Measurements from ENCODE around the gene WDR70.

Gene WDR70

DNA sequence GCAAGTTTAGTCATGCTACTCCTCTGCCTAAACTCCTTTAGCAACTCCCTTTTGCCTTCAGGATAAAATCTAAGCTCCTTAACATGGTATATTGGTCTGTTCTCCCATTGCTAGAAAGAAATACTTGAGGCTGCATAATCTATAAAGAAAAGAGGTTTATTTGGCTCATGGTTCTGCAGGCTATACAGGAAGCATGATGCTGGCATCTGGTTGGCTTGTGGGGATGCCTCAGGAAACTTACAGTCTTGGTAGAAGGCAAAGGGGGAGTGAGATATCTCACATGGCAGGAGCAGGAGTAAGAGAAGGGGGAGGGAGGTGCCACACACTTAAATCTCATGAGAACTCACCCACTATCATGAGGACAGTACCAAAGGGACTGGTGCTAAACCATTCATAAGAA, 315.7 kb downstream of the WDR70 start:
- DNase-seq: no peak

DNA sequence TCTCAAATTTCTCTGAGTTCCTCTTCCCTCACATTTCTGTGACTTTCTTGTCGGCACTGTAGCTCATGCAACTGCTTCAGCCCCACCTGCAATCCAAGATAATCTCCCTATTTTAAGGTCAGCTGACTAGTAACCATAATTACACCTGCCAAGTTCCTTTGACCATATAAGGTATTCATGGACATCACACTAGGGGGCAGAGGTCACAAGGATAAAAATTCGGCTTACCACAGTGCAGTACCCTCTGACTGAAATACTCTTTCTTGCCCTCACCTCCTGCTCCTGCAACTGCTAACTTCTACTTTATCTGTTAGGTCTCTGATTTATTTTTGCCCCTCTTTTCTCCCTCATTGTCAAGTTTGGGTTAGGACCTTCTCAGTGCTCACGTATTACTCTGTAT, 316.5 kb downstream of the WDR70 start:
- DNase-seq: no peak

DNA sequence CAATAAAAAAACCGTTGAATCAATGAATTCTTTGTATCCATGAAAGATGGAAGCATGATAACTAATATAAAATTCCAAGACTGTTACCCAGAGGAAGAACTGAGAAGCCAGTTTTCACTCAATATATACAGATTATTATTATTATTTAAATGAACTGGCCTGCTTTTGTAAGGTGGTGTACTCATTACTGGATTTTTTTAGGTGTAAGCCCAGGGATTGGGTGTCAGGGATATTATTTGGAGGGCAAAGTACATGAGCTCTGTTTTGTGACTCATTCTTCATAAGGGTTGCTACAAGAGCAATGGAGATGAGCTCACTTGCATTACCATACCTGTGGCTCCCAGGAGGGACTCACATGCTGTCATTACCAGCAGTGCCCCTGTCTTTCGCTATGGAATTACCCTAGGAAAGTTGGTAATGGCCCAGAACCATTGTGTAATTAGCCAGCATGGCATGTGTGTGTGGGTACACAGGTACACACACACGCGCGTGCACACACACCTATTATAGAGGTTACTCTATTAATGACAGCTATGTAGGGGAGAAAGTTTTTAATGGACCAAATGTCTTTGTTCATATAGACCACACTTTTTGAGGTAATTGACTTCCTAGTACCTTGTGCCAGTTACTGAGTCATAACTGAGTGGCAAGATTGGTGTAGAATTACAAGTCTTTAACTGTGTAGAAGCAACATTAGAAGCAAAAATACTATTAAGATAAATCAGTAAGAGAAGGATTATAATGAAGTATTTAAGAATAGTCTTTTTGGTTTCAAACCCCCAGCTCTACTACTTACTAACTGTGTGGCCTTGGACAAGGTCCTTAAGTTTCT, 317.3 kb downstream of the WDR70 start:
- peak; percentile 4 for DNase-seq

DNA sequence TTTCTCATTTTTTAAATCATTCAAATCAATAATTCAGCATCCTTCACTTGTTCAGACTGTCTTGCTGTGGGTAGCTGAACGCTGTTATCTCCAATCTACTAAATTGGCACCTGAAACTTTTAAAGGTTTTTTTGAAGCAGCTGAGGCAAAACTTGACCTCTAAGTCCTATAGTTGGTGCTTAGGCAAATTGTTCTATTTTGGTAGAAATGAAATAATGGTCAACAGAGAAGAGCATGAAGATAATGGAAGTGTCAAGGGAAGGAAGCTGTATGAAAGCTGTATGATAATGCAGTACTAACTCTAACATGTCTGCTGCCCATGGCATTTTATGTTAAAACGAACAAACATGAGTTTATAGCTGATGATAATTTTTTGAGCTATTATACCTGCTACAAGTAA, 322.8 kb downstream of the WDR70 start:
- no peak for DNase-seq

DNA sequence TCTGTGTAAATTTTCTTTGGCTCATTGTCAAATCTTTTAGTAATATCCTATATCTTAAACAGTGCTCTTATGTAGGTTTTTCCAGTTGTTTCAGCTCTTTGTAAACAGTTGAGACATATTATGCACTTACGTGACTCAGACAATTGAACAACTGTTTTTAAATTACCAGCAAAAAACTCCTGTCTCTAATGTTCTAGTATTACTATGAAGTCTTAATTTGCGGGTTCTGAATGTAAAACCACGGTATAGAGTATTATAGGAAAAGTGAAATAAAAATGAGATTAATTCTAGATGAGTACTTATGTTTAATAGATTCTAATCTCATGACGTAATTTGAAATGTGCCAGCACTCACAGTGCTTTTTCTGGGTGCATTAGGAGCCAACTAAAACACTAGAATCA, 324.7 kb downstream of the WDR70 start:
- DNase-seq: no peak

DNA sequence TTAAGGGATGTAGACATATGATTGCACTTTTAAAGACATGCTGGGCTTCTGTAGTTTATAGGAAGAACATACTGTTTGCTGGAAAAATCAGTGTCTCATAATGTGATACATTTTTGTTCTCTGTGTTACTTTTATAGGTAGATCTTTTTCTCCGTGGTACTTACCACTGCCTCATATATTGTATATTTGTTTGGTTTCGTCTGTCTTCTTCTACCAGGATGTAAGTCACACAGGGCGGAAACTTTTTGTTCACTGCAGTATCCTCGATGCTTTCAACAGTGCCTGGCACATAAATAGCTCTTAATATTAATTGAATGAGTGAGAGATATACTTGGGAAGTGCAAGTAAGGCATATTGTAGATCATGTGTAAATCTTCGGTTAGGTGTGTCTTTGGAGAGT, 325.3 kb downstream of the WDR70 start:
- DNase-seq: no peak

DNA sequence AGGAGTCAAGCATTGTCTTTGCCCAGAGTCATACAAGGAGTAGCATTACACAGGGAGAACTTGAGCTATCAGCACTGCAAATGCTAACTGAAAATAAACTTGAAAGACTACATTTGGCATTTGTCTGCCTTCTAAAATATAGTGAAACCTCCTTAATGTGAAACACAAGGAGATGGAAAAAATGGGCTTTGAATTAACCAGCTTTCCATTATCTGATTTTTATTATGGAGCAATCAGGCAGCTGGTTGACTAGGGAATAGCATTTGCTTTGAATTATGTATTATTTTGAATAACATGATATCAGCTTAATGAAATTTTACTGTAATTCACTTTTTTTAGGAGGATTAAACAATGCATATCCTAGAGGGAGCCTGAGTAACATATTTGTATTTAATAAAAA, 329.9 kb downstream of the WDR70 start:
- DNase-seq: no peak

DNA sequence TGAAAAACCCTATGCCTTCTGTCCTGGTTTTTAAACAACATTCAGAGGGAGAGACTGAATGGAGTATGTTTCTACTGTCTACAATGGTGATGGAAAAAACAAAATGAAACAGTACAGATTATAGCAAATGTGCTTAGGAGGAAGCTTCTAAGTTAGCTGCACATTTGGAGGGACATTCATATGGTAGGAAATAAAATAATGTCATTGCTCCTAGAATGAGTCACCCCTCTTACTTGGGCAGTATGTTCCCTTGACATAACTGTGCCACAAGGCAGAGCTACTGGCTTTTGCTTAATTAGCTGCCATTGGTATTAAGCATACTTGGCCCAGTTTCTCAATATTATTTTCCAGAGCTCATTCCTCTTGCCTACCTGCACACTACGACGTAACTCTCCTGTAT, 331.8 kb downstream of the WDR70 start:
- DNase-seq: no peak

DNA sequence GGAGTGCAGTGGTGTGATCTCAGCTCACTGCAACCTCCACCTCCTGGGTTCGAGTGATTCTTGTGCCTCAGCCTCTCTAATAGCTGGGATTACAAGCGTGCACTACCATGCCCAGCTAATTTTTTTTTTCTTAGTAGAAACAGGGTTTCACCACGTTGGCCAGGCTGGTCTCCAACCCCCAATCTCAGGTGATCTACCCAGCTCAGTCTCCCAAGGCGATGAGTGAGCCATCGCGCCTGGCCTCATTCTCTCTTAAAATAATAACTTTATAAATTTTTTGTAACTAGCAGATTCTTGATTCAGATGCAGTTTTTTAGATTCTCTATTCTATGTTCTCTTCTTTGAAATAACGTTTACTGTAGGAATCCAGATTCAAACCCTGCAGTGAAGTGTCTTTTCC, 333.6 kb downstream of the WDR70 start:
- no peak for DNase-seq

DNA sequence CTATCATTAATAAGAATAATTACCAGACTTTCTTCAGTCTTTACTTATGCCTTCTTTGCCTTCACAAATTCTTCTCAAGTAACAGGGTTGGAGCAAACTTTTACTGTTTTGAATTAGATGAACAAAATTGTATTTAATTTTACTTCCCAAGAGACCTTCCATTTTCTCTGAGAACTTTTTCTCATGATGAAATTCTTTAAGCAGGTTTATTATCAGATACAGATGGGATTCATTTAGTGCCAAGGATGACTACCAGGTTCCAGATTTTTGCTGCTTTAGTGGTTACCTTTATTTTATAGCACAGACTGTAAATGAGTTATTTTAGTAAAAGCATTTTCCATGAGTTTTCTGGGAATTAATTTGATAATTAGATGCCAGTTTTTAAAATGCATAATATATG, 335.6 kb downstream of the WDR70 start:
- DNase-seq: no peak

DNA sequence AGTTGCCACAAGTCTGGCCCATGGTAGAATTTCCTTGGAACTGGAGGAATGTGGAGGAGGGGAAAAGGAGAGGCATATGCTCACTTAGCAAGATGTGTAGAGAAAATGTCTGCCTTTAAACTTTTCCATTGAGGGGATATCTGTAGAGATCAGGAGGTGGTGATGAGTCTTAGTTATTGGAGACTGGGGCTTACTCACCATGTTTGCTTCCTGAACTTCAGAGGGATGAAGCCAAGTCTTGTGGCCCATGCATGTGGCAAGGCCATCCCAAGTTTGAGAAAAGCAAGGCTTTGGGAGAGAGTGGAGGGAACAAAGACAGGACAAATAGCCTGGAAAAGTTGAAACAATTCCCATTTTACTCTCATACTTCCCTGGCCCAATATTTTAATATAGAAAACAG, 336.2 kb downstream of the WDR70 start:
- DNase-seq: no peak

DNA sequence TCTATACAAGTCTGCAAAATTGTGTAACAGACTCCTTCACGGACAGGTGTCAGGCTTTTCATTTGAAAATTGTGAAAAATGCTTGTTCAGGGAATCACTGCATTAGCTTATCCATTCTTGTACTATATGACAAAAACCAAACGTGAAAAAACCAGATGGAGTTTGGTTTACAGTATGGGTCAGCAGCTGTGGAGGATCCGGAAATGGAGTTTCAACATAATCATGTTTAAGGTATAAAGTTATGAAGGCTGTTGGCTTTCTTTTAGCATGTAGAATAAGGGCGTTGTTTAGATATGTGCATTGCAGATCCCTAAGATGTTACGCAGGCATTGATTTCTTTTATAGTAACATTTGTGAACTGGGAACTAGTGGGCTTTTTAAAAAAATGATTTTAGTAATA, 336.9 kb downstream of the WDR70 start:
- no peak for DNase-seq

DNA sequence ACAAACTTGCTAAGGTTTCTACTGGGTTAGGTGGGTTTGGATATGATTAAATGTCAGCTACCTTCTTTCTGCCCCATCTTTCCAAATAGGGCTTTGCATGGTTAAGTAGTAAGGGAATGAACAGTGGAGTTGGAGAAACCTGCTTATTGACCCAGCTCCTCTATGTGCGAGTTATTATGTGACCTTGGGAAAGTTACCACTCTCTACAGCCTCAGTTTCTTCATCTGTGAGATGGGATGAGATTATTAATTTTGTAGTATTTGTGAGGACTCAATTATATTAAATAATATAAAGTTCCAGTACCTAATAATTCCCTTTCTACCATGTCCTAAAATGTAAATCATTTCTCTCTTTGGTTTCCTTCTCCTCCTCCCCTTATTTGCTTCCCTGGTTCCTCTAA, 337.3 kb downstream of the WDR70 start:
- DNase-seq: no peak

DNA sequence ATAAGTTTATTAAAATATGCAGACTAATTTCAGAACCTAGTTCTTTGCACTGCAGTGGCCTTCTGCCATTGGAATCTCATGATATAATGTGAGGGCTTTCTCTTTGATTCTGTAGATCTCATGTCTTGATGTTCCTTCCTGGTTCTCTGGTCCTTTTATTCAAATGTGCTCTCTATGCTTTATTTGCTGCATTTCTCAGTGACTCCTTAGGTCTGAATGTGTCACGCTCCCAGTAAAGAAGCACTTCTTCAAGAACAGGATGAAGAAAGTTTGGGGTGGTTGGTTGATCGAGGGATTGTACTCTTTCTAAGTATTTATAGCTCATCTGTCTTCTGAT, 338.1 kb downstream of the WDR70 start:
- DNase-seq: no peak

DNA sequence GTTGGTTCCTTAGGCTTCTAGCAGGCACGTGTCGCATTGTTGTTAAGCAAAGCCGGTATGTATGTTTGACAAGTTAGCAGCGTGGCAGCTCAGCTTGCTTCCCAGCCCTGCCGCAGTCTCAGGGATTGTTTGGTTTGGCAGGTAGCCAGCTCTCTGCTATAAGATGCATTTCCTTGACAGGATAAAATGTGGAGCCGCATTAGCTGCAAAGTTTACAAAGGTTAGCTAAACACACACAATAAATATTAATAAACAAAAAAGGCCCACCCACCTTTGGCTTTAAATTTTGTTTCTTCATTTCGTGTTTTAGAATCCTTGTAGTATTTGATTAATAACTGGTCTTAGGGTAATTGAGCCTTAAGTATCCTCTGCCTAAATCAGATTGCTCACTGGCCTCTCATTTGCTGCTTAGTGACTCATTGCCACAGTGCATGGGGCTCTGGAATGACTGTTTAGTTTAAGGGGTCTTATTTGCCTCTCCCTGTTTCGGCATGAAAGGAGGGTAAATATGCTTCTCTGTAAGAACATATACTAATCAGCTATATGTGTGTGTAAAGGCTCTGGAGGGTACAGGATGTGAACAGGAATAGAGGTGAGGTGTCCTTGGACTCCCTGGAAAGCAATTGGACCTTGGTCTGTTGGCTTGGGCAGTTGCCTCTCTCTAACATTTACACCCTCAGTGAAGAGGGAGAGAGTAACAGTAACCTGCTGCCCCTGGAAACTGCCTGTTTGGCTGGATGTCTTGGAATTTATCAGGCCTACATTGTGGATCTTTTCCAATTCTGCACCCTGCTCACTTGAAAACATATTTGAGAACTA, 338.7 kb downstream of the WDR70 start:
- peak; percentile 87 for DNase-seq

DNA sequence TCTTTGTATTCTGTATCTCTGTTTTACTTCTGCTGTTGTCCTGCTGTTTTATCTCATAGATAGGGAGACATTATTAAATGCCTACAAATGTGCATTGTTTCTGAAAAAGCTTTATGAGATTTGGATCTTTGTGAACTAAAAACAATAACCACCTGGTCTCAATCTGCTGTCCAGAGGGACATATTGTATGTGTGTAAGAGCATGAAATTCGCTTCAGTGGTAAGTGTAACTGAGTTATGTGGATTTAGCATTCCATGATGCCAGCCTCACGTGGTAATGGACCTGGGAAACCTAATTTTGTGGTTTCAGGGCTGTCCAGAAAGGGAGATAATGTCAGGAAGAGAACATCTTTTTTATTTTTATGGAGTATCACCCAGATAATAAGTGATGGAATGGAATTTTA, 341.4 kb downstream of the WDR70 start:
- no peak for DNase-seq

DNA sequence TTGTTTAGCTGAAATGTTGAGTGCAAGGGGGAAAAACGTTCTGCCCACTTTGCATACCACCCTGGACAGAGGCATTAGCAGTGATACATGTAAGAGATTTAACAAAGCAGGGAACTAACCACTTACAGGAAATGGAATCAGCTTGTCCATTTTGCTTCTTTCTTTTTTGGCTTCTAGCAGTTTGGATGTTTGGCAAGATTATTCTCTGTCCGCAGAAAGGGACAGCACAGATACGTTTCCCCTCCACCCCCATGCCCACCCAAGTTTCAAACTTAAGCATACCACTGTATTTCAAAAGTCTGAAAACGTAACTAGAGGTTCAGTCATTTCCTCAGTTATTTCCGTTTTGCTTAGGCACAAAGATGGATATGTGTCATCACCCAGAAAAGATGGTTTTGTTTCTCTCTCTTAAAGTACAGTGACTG, 342.3 kb downstream of the WDR70 start:
- no peak for DNase-seq

DNA sequence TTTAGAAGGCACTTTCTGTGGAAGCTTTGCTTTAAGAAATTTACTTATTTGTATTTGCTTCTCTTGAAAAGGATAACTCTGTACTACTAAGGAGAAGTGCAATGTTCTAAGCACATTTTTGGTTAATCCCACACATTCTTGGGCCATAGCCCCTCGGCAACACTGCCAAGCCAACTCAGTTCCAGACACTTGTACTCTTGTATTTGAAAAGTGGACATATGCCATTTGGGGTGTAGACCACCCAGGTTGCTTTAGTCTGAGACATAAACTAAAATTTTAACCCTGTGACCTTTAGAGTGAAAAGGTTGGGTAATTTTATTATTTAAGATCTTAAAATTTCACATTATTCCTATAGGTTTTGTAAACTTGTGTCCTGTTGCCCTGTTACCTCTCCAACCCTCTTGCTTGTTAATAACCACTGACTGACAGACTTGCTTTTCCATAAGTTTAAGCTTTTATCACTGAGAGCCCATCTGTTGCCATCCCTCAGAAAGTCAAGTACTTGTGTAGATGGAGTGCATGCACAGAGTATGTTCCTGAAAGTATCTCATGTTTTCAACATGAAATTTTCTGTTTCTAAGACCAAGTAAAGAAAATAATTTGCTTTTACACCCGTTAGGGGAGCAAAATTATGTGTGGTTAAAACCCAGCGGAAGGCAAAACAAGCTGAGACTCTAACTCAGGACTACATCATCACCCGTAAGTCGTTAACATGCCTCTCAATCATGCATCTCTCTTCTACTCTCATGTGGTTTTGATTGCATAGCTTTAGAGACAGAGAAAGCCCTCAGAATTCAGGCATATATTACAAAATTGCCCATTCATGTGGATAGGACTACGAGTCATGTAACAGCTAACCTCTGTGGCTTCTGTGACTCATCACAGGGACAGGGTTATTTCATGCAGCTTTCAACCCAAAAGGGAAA, 343.4 kb downstream of the WDR70 start:
- no peak for DNase-seq

DNA sequence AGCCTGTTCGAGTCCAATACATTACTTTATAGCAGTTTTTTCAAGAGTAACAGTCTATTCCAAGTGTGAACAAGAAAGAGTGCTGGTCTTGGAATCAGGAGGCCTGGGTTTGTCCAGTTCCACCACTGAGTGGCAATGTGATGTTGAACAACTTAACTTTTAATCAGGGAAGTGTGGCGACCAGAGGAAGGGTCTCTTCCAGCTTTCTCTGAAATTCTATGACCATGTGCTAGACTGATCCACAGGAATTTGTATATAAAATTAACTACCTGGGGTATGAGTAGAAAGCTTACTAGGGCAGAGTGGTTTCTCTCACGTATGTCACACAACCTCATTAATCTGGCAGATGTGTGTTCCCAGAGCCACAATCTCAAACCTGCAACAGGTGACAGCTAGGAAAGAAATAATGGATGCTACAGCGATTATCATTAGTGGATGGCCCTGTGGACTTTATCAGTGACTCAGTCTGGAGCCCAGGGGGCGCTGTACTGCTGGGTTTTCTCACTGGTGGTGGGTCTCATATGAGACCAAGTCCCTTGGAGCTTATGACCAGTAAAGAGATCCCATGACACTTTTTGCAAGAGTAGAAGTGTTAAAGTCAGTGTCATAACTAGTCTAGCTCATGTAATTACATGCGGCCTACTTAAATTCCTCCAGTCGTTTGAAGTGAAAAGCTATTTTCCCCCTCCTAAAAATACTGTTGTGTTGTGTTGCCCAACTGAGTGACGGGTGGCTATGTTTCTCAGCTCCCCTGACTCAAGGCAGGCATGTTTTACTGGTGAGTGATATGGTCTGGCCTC, 344.2 kb downstream of the WDR70 start:
- DNase-seq: no peak

DNA sequence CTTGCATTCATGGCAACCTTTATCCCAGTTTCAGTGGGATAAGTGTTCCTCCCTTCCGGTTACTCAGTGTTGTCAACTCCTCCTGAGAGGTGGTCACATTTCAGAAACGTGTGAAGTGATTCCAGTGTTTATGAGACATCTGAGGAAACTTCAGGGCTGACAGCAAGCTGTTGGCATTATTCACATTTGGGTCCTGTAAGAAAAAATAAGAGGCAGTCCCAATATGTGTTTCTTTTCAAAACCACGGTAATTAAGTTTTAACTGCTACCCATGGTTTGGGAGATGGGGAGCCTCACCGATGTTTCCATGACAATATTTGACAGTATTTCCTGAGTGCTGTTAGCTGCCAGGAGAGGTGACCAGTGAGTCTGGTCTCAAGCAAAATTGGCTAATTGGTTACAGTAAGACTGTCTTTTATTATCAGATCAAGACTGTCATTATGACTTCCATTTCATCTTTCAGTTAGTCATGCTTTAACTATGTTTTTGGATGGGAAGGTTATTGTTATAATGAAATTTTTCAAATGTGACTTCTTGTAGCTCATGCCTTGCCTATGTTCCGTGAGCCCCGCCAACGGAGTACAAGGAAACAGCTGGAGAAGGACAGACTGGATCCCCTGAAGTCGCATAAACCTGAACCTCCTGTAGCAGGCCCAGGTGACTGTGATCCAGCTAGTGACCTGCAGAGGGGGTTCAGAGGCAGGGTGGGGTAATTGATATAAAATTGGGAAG, 345.4 kb downstream of the WDR70 start:
- DNase-seq: no peak

DNA sequence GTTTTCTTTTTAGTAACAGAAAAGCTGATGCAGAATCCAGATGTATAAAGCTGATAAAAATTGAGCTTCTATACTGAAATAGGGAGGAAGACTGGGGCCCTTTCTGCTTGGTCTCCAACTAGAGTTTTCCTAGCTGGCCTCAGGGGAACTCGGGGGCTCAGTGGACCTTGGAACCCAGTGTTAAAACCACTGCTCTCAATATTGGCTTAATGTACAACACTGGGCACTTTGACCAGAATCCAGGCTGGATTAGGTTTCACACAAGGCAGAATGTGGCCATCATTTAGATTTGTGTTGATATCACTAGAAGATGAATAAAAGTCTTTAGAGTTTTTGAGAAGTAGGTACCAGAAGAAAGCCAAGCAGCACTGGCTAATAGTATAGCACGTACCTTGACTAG, 346.1 kb downstream of the WDR70 start:
- no peak for DNase-seq

DNA sequence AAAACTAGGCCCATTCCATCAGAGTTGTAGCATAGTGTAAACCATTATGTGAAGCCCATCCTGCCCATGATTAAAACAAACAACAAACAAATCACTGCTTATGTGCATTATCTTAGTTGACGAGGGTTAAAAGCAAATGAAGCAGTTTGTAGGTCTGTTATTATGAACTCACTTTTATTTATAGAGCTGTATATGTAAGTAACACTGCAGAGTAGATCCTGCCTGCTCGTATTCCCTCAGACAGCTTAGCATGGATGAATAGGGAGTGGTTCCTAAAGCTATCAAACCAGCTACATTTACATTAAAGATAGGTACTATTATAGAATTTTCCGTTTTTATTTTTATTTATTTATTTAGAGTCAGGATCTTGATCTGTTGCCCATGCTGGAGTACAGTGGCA, 348.1 kb downstream of the WDR70 start:
- DNase-seq: no peak
